NCI-H2196 (cell line): Measurements from ENCODE around the gene KLK15.

Experiments used
- DNase-seq: peaks from one replicate; lab custom pipeline; 2025; ENCODE audit not compliant: unreplicated experiment; lab: John Stamatoyannopoulos, UW

The KLK15 gene

DNA sequence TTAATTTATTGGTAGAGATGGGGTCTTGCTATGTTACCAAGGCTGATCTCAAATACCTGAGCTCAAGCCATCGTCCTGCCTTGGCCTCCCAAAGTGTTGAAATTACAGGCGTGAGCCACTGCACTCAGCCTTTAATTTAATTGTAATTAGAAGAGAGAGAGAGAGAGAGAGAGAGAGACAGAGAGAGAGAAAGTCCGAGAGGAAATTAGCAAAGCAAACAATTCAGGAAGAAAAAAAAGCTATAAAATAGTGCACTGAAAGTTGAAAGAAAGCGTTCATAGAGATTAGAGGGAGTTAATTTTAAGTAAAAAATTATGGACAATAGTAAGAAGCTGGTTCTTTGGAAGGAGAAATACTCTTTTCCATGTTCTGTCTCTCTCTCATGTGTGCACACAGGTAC lies 56.1 kb downstream of the KLK15 start:
- no peak for DNase-seq

- DNase-seq, result no peak
Measured at GRCh38 chr19:50776131-50776530, 57.2 kb downstream of the KLK15 start.
